AG04450 (cell line): ENCODE results near the gene WDPCP. TPM values are rescaled to one million over a fixed set of nuclear protein-coding genes. Genes with fewer than 3 reads are reported as not detected.
"Not testable (repeated sequence)": the region's sequence is repeated elsewhere in the genome, so short reads cannot be mapped to it uniquely, and the experiment has no call there.

Experiments used
- CTCF ChIA-PET: fragments of 300-600, 350-600 bp; formaldehyde crosslinking; extraction: SDS; loops from one replicate; lab custom pipeline; 2022; ENCODE audit warnings: antibody characterized with exemption, inconsistent platforms; lab: Charles Lee
- POLR2A ChIA-PET: fragments of 350-600 bp; formaldehyde crosslinking; extraction: SDS; loops from one replicate; lab custom pipeline; 2021; ENCODE audit warnings: antibody characterized with exemption, inconsistent platforms; lab: Yijun Ruan, JAX
- DNase-seq: peaks from one replicate; pipeline ENCODE4 v3.0.0-alpha.2; 2011; ENCODE audit warnings: low read depth, low spot score
- H3K27ac ChIP-seq: one replicate; pipeline ENCODE4 v1.5.1; 2012; ENCODE audit warnings: low read depth, low read length, control low read depth
- H3K27me3 ChIP-seq: one replicate; pipeline ENCODE4 v1.6.0; 2012; ENCODE audit warnings: low read length; ENCODE audit not compliant: control insufficient read depth, insufficient read depth
- H3K4me3 ChIP-seq: 2 replicates; pipeline ENCODE4 v1.5.1; 2011; ENCODE audit warnings: mild to moderate bottlenecking, low read depth, low read length, control low read depth
- H3K9me3 ChIP-seq: 2 replicates; pipeline ENCODE4 v1.5.1; 2012; ENCODE audit warnings: low read length; ENCODE audit not compliant: control insufficient read depth, insufficient read depth
- CTCF ChIP-seq: IDR thresholded peaks from 2 replicates; pipeline ENCODE4 v1.5.1; 2011; ENCODE audit warnings: low read depth, low read length, control low read depth, inconsistent platforms
- polyA plus RNA-seq: library from polyadenylated mRNA; depleted of rRNA; stranded (reverse); fragments of >200 nt; gene quantifications from 2 replicates; pipeline ENCODE4 v1.2.3, GENCODE V29; 2011

WDPCP gene
- polyA plus RNA-seq, 1 experiment, result 4.7 TPM

GRCh38 chr2:63310614-63311013, 277.7 kb downstream of the WDPCP start:
- CTCF ChIA-PET, result no interaction called here
- no peak for DNase-seq
- POLR2A ChIA-PET, result no interaction called here
- Histone ChIP-seq H3K4me3 (no peak overlapping the region), H3K27ac (no peak overlapping the region), H3K9me3 (no peaks in the 10 kb centered on the region), H3K27me3 (no peaks in the 10 kb centered on the region)
- no peak for TF ChIP-seq CTCF

- no peak for DNase-seq
- no peak for TF ChIP-seq CTCF
- Histone ChIP-seq H3K4me3 (no peak overlapping the region), H3K27ac (no peak overlapping the region), H3K27me3 (no peaks in the 10 kb centered on the region), H3K9me3 (peaks cover 23% of the 10 kb centered on the region; the same call in 1 of the 2 replicates)
- POLR2A ChIA-PET, result no interaction called here
- CTCF ChIA-PET, result no interaction called here
Measured at GRCh38 chr2:63301481-63301880, 286.8 kb downstream of the WDPCP start.

- no peak overlapping the region for H3K27ac ChIP-seq
- H3K9me3 ChIP-seq, result peaks cover 23% of the 10 kb centered on the region; the same call in 1 of the 2 replicates
- H3K27me3 ChIP-seq, result no peaks in the 10 kb centered on the region
- POLR2A ChIA-PET, result no interaction called here
- DNase-seq, result no peak
- CTCF ChIA-PET, result no interaction called here
- TF ChIP-seq CTCF, result no peak
- H3K4me3 ChIP-seq, result no peak overlapping the region
Measured at GRCh38 chr2:63300835-63301234, 287.4 kb downstream of the WDPCP start.

- Histone ChIP-seq H3K27me3 (no peaks in the 10 kb centered on the region), H3K4me3 (no peak overlapping the region), H3K9me3 (no peaks in the 10 kb centered on the region), H3K27ac (no peak overlapping the region)
- no peak for TF ChIP-seq CTCF
- DNase-seq, result no peak
- CTCF ChIA-PET, result no interaction called here
- POLR2A ChIA-PET, result no interaction called here
Measured at GRCh38 chr2:63287956-63288355, 300.3 kb downstream of the WDPCP start.

- DNase-seq, POLR2A ChIA-PET, H3K27me3 ChIP-seq, H3K27ac ChIP-seq, CTCF ChIA-PET, H3K9me3 ChIP-seq, H3K4me3 ChIP-seq: not testable (repeated sequence)
Measured at GRCh38 chr2:63286520-63286919, 301.8 kb downstream of the WDPCP start.

GRCh38 chr2:63283273-63283672, 305.0 kb downstream of the WDPCP start:
- ChIA-PET POLR2A (no interaction called here), CTCF (no interaction called here)
- no peak for TF ChIP-seq CTCF
- H3K4me3 ChIP-seq, result no peak overlapping the region
- DNase-seq, result no peak
- H3K9me3 ChIP-seq, result no peaks in the 10 kb centered on the region
- H3K27ac ChIP-seq, result no peak overlapping the region
- H3K27me3 ChIP-seq, result no peaks in the 10 kb centered on the region
